T-helper 9 cell (primary cell): ENCODE measurements around the gene NUTM2B.
"Not testable (repeated sequence)": the region's sequence is repeated elsewhere in the genome, so short reads cannot be mapped to it uniquely, and the experiment has no call there.

Source experiments
- DNase-seq: peaks from one replicate; pipeline ENCODE4 v3.0.0-alpha.2; 2020

The NUTM2B gene

GRCh38 chr10:79744844-79745243 is 41.8 kb downstream of the NUTM2B start:
- not testable (repeated sequence) for DNase-seq

GRCh38 chr10:79748510-79748909 is 45.5 kb downstream of the NUTM2B start:
- not testable (repeated sequence) for DNase-seq

DNA sequence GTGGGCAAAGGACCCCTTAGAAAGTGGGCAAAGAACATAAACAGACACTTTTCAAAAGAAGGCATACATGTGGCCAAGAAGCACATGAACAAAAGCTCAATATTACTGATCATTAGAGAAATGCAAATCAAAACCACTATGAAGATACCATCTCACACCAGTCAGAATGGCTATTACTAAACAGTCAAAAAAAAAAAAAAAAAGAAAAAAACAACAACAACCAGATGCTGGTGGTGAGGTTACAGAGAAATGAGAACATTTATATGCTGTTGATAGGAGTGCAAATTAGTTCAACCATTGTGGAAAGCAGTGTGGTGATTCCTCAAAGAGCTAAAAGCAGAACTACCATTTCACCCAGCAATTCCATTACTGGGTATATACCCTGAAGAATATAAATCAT is 50.6 kb downstream of the NUTM2B start:
- not testable (repeated sequence) for DNase-seq

- not testable (repeated sequence) for DNase-seq
Observed at GRCh38 chr10:79758297-79758993, 55.4 kb downstream of the NUTM2B start.
